Effector memory CD4-positive, alpha-beta T cell (primary cell): ENCODE data around the gene ORAI1.
"Not testable (repeated sequence)": the region's sequence is repeated elsewhere in the genome, so short reads cannot be mapped to it uniquely, and the experiment has no call there.

Experiments
- DNase-seq, 3 donors: peaks; one replicate each; pipeline ENCODE4 v3.0.0-alpha.2; 2020
- H3K27ac ChIP-seq: 2 replicates; pipeline ENCODE4 v1.7.0; 2013; ENCODE audit warnings: mild to moderate bottlenecking, low read length, moderate library complexity; ENCODE audit not compliant: insufficient read depth, poor library complexity, severe bottlenecking
- H3K27me3 ChIP-seq: replicated peaks from 2 replicates; pipeline ENCODE4 v1.7.0; 2013; ENCODE audit warnings: mild to moderate bottlenecking, low read length; ENCODE audit not compliant: insufficient read depth, control insufficient read depth, poor library complexity, severe bottlenecking
- H3K36me3 ChIP-seq: 2 replicates; pipeline ENCODE4 v1.7.0; 2013; ENCODE audit warnings: mild to moderate bottlenecking, low read length, moderate library complexity; ENCODE audit not compliant: control insufficient read depth, insufficient read depth
- H3K4me1 ChIP-seq: 2 replicates; pipeline ENCODE4 v1.7.0; 2013; ENCODE audit warnings: low read length, mild to moderate bottlenecking; ENCODE audit not compliant: control insufficient read depth, insufficient read depth, poor library complexity, severe bottlenecking
- H3K4me3 ChIP-seq: 2 replicates; pipeline ENCODE4 v1.7.0; 2013; ENCODE audit warnings: low read length, low read depth, mild to moderate bottlenecking; ENCODE audit not compliant: insufficient read depth, poor library complexity, severe bottlenecking
- H3K9me3 ChIP-seq: 2 replicates; pipeline ENCODE4 v1.7.0; 2013; ENCODE audit warnings: mild to moderate bottlenecking, low read length, moderate library complexity; ENCODE audit not compliant: control insufficient read depth

ORAI1 gene

DNA sequence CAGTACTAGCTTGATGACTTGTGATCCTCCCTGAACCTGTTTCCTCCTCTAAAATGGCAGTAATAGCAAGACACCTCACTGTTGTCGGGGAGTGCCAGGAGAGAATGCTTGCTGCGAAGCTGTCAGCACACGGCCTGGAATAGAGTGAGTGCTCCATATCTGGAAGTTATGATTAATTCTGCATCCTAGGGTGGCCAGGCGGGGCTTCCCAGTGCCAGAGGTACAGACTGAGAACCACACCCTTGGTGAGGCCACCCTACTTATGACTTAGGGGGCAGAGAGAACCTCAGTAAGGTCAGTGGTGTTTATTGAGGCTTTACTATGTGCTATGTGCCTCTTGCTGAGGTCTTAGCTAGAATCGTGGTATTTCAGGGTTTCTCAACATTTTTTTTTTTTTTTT lies 23.0 kb downstream of the ORAI1 start:
- DNase-seq = no peak
- Histone ChIP-seq H3K27ac (no peak overlapping the region), H3K27me3 (no peaks in the 10 kb centered on the region), H3K4me3 (no peak overlapping the region), H3K9me3 (no peaks in the 10 kb centered on the region), H3K4me1 (peaks cover 12% of the 10 kb centered on the region), H3K36me3 (no peaks in the 10 kb centered on the region)

- Histone ChIP-seq H3K9me3 (no peaks in the 10 kb centered on the region), H3K27me3 (no peaks in the 10 kb centered on the region), H3K27ac (peak overlapping the region; percentile 25), H3K36me3 (no peaks in the 10 kb centered on the region), H3K4me1 (peaks cover 12% of the 10 kb centered on the region), H3K4me3 (no peak overlapping the region)
- DNase-seq = no peak
These were observed 23.6 kb downstream of the ORAI1 start for GRCh38 chr12:121649819-121650353.

DNA sequence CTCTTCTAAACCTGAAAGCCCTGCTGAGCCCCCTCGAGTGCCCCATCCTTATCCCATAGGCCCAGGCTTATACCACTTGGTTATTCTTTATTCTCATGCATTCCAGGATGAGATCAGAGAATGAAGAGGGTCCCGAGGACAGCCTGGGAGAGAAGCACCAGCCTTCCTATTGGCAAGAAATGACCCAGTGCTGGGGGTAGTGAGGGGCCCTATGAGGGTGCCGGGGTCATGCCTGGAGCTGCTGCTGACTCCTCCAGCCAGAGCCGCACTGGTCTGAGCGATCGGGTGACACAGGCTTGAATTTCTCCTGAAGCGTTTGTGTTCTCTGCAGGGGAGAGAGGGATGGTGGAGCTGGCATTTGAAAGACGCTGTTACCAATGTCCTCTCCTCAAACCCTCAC lies 25.0 kb downstream of the ORAI1 start:
- H3K27ac ChIP-seq = no peak overlapping the region
- H3K4me1 ChIP-seq = peaks cover 12% of the 10 kb centered on the region
- no peaks in the 10 kb centered on the region for H3K27me3 ChIP-seq
- no peaks in the 10 kb centered on the region for H3K36me3 ChIP-seq
- H3K9me3 ChIP-seq = no peaks in the 10 kb centered on the region
- no peak for DNase-seq
- no peak overlapping the region for H3K4me3 ChIP-seq

- DNase-seq = no peak
- Histone ChIP-seq H3K9me3 (no peaks in the 10 kb centered on the region), H3K27me3 (no peaks in the 10 kb centered on the region), H3K4me1 (peaks cover 12% of the 10 kb centered on the region), H3K4me3 (no peak overlapping the region), H3K27ac (no peak overlapping the region), H3K36me3 (no peaks in the 10 kb centered on the region)
These were observed 26.6 kb downstream of the ORAI1 start for GRCh38 chr12:121652767-121653497.

- Histone ChIP-seq H3K4me3 (no peak overlapping the region), H3K27me3 (no peaks in the 10 kb centered on the region), H3K27ac (no peak overlapping the region), H3K4me1 (peaks cover 17% of the 10 kb centered on the region), H3K36me3 (no peaks in the 10 kb centered on the region), H3K9me3 (no peaks in the 10 kb centered on the region)
- no peak for DNase-seq
These were observed 27.7 kb downstream of the ORAI1 start for GRCh38 chr12:121653999-121654398.

DNA sequence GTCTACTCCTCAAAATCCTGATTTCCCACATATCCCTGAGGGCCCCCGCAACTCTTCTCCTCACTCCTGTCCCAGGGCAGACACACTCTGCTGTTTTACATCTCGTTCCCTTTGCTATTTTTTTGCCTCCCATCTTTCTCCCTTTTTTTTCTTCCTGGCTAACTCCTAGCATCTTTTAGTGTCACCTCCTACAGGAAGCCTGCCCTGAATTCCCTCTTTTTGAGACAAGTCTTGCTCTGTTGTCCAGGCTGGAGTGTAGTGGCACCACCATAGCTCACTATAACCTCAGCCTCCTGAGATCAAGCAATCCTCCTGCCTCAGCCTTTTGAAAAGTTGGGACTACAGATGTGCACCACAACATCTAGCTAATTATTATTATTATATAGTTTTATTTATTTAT lies 29.8 kb downstream of the ORAI1 start:
- Histone ChIP-seq H3K4me3 (no peak overlapping the region), H3K36me3 (no peaks in the 10 kb centered on the region), H3K9me3 (no peaks in the 10 kb centered on the region), H3K27me3 (no peaks in the 10 kb centered on the region), H3K4me1 (peaks cover 17% of the 10 kb centered on the region), H3K27ac (no peak overlapping the region)
- no peak for DNase-seq

DNA sequence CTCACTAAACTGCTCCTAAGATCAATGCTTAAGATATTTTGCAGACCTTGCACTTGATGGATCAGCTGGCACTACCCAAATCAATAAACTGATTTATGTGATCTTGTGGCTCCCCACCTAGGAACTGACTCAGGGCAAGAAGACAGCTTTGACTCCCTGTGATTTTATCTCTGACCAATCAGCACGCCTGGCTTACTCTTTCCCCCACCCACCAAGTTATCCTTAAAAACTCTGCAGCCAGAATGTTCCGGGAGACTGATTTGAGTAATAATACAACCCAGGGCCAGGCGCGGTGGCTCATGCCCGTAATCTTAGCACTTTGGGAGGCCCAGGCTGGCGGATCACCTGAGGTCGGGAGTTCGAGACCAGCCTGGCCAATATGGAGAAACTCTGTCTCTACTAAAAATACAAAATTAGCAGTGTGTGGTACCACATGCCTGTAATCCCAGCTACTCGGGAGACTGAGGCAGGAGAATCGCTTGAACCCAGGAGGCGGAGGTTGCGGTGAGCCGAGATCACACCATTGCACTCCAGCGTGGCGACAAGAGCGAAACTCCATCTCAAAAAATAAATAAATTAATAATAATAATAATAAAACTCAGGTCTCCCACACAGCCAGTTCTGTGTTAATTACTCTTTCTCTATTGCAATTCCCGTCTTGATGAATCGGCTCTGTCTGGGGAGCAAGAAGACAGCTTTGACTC lies 31.1 kb downstream of the ORAI1 start:
- Histone ChIP-seq H3K36me3 (no peaks in the 10 kb centered on the region), H3K27me3 (no peaks in the 10 kb centered on the region), H3K27ac (no peak overlapping the region), H3K9me3 (no peaks in the 10 kb centered on the region), H3K4me1 (peaks cover 22% of the 10 kb centered on the region), H3K4me3 (no peak overlapping the region)
- DNase-seq = no peak

GRCh38 chr12:121661353-121662105 lies 35.2 kb downstream of the ORAI1 start:
- H3K36me3 ChIP-seq, H3K27me3 ChIP-seq, DNase-seq, H3K4me3 ChIP-seq, H3K9me3 ChIP-seq: not testable (repeated sequence)
- peaks cover 40% of the 10 kb centered on the region for H3K4me1 ChIP-seq
- peak overlapping the region; percentile 78 for H3K27ac ChIP-seq

- H3K27ac ChIP-seq = no peak overlapping the region
- no peak overlapping the region for H3K4me3 ChIP-seq
- H3K4me1 ChIP-seq = peaks cover 40% of the 10 kb centered on the region
These were observed 37.2 kb downstream of the ORAI1 start for GRCh38 chr12:121663610-121663929.

DNA sequence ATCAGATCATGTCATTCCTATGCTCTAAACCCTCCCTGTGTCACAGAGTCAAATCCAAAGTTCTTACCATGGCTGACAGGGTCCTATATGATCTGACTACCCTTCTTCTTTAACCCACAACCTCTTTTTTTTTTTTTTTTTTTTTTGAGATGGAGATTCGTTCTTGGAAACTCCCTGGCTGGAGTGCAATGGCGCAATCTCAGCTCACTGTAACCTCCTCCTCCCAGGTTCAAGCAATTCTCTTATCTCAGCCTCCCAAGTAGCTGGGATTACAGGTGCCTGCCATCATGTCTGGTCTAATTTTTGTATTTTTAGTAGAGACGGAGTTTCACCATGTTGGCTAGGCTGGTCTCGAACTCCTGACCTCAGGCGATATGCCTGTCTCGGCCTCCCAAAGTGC lies 40.5 kb downstream of the ORAI1 start:
- not testable (repeated sequence) for H3K27ac ChIP-seq, DNase-seq
- H3K4me1 ChIP-seq = peaks cover 26% of the 10 kb centered on the region

More at GRCh38 chr12:121663610-121663929, 37.2 kb downstream of the ORAI1 start:
- Histone ChIP-seq H3K27me3 (no peaks in the 10 kb centered on the region), H3K36me3 (no peaks in the 10 kb centered on the region), H3K9me3 (no peaks in the 10 kb centered on the region)
- DNase-seq = no peak

More for the DNA sequence above, 40.5 kb downstream of the ORAI1 start:
- H3K36me3 ChIP-seq, H3K27me3 ChIP-seq, H3K4me3 ChIP-seq, H3K9me3 ChIP-seq: not testable (repeated sequence)
